Measurements from ENCODE around the gene NDEL1. TPM values are rescaled to one million over a fixed set of nuclear protein-coding genes. Genes with fewer than 3 reads are reported as not detected.

The NDEL1 gene
- 10 to 100 TPM; 22.2 to 34.9 (median 28.4) TPM for total RNA-seq
- long read RNA-seq, partial matches to known transcripts, result 1 of 6 reads
- long read RNA-seq, other reads (novel, unspliced or antisense), result 0 of 6 reads

GRCh38 chr17:8435245-8436168 lies at the start of gene NDEL1:
Gene NDEL1 (plus strand): TSS chr17:8435884. CDS start chr17:8444272, 8,388 bp downstream.
- ATAC-seq (peak; percentile 86 to 96 (median 90)), DNase-seq (peak; percentile 100)
- WGBS (ENCODE audit: insufficient coverage, low coverage, low lambda C conversion rate, missing lambda C conversion rate), result 11% methylated on average over 9 of the region's 68 CpGs
- TF ChIP-seq POLR2A (IDR thresholded peaks at IDR 0.05) (peak; percentile 100), CTCF (IDR thresholded peaks at IDR 0.05) (no peak)
- Histone ChIP-seq H3K27ac (peak within 1 kb of the TSS; percentile 99 to 100 (median 100)), H3K36me3 (peaks cover 0 to 5% (median 0%) of the 10 kb centered on the region in 4 donors), H3K4me3 (peak within 1 kb of the TSS; percentile 74 to 99 (median 91)), H3K27me3 (no peaks in the 10 kb centered on the region), H3K4me1 (peaks cover 0 to 33% (median 5%) of the 10 kb centered on the region in 4 donors), H3K9me3 (no peaks in the 10 kb centered on the region)
- intact Hi-C loops (cut with DNase I), result no loop called here

GRCh38 chr17:8386841-8387240 lies 48.8 kb upstream of the NDEL1 start:
- ATAC-seq (no peak), DNase-seq (no peak)
- intact Hi-C loops (cut with DNase I), result no loop called here
- 66% methylated on average over 6 of the region's 6 CpGs for WGBS (ENCODE audit: insufficient coverage, low coverage, low lambda C conversion rate, missing lambda C conversion rate)
- H3K4me3 ChIP-seq, result no peak overlapping the region
- H3K9me3 ChIP-seq, result no peaks in the 10 kb centered on the region
- H3K36me3 ChIP-seq, result no peaks in the 10 kb centered on the region
- H3K4me1 ChIP-seq, result peaks cover 0 to 14% (median 1%) of the 10 kb centered on the region in 4 donors
- no peak overlapping the region for H3K27ac ChIP-seq
- TF ChIP-seq CTCF (IDR thresholded peaks at IDR 0.05) (no peak), POLR2A (IDR thresholded peaks at IDR 0.05) (no peak)
- no peaks in the 10 kb centered on the region for H3K27me3 ChIP-seq

- Histone ChIP-seq H3K27ac (no peak overlapping the region), H3K27me3 (no peaks in the 10 kb centered on the region), H3K4me3 (no peak overlapping the region), H3K36me3 (no peaks in the 10 kb centered on the region), H3K9me3 (no peaks in the 10 kb centered on the region), H3K4me1 (peaks cover 0 to 8% (median 0%) of the 10 kb centered on the region in 4 donors)
- ATAC-seq (no peak), DNase-seq (no peak)
- intact Hi-C loops (cut with DNase I), result no loop called here
- TF ChIP-seq POLR2A (IDR thresholded peaks at IDR 0.05), result no peak
- TF ChIP-seq CTCF (IDR thresholded peaks at IDR 0.05), result no peak
- 89% methylated on average over 7 of the region's 7 CpGs for WGBS (ENCODE audit: insufficient coverage, low coverage, low lambda C conversion rate, missing lambda C conversion rate)
These were observed 47.6 kb upstream of the NDEL1 start for GRCh38 chr17:8387914-8388651.

- no peak for ATAC-seq
- H3K4me1 ChIP-seq, result no peaks in the 10 kb centered on the region
- WGBS (ENCODE audit: insufficient coverage, low coverage, low lambda C conversion rate, missing lambda C conversion rate), result 42% methylated on average over 2 of the region's 9 CpGs
- H3K27me3 ChIP-seq, result no peaks in the 10 kb centered on the region
- no peaks in the 10 kb centered on the region for H3K36me3 ChIP-seq
- intact Hi-C loops (cut with DNase I), result loop anchor here in 1 of 2 donors (10.0 kb wide), 1 partner anchor 363 kb away; the partner anchor contains the start of gene SPDYE4
- no peak for DNase-seq
- no peak overlapping the region for H3K27ac ChIP-seq
- no peaks in the 10 kb centered on the region for H3K9me3 ChIP-seq
- H3K4me3 ChIP-seq, result no peak overlapping the region
- TF ChIP-seq POLR2A (IDR thresholded peaks at IDR 0.05) (no peak), CTCF (IDR thresholded peaks at IDR 0.05) (no peak)
These were observed 44.0 kb upstream of the NDEL1 start for GRCh38 chr17:8391711-8392110.

Measured in right lobe of liver (tissue), 6 donors.